Neural cell (in vitro differentiated cells): ENCODE results near the gene DTNBP1. TPM values are rescaled to one million over a fixed set of nuclear protein-coding genes. Genes with fewer than 3 reads are reported as not detected.
A peak's percentile ranks its signal among the peaks of the same experiment; 100 is the strongest.

Experiments
- H2AFZ ChIP-seq: fragments of 200-600, 300-800 bp; sonication (generic), shearing (Covaris generic); 2 replicates; pipeline ENCODE4 v1.6.0; 2014; ENCODE audit warnings: low read depth, mild to moderate bottlenecking, antibody characterized with exemption, low read length, moderate library complexity
- H3F3A ChIP-seq: fragments of 200-600 bp; shearing (Covaris generic); 2 replicates; pipeline ENCODE4 v1.6.1; 2016; ENCODE audit warnings: mild to moderate bottlenecking, moderate library complexity, mixed read lengths, antibody characterized with exemption, low read length; ENCODE audit not compliant: insufficient read depth, poor library complexity, severe bottlenecking
- H3K27ac ChIP-seq: fragments of 200-600, 300-800 bp; sonication (generic), shearing (Covaris generic); 2 replicates; pipeline ENCODE4 v1.5.1; 2014; ENCODE audit warnings: mild to moderate bottlenecking, low read length, moderate library complexity
- H3K27me3 ChIP-seq: fragments of 300-800, 200-600 bp; sonication (generic), shearing (Covaris generic); 2 replicates; pipeline ENCODE4 v1.6.0; 2014; ENCODE audit warnings: mild to moderate bottlenecking, low read depth, low read length, moderate library complexity; ENCODE audit not compliant: insufficient read depth
- H3K36me3 ChIP-seq: fragments of 300-800, 200-600 bp; sonication (generic), shearing (Covaris generic); 2 replicates; pipeline ENCODE4 v1.5.1; 2014; ENCODE audit warnings: mild to moderate bottlenecking, antibody characterized with exemption, low read length, moderate library complexity; ENCODE audit not compliant: insufficient read depth
- H3K4me2 ChIP-seq: fragments of 300-800, 200-600 bp; sonication (generic), shearing (Covaris generic); 2 replicates; pipeline ENCODE4 v1.6.0; 2014; ENCODE audit warnings: mild to moderate bottlenecking, low read length
- H3K4me3 ChIP-seq: fragments of 300-800, 200-600 bp; sonication (generic), shearing (Covaris generic); 2 replicates; pipeline ENCODE4 v1.5.1; 2014; ENCODE audit warnings: mild to moderate bottlenecking, low read length, moderate library complexity
- H3K79me2 ChIP-seq: fragments of 200-600 bp; shearing (Covaris generic); replicated peaks from 2 replicates; pipeline ENCODE4 v1.6.0; 2014; ENCODE audit warnings: mild to moderate bottlenecking, low read length, moderate library complexity; ENCODE audit not compliant: insufficient read depth
- H3K9ac ChIP-seq: fragments of 300-800, 200-600 bp; sonication (generic), shearing (Covaris generic); 2 replicates; pipeline ENCODE4 v1.6.1; 2016; ENCODE audit warnings: mild to moderate bottlenecking, low read length, mixed read lengths
- H3K9me2 ChIP-seq: fragments of 200-600 bp; shearing (Covaris generic); 2 replicates; pipeline ENCODE4 v1.6.1; 2016; ENCODE audit warnings: mild to moderate bottlenecking, low read length, mixed read lengths; ENCODE audit not compliant: insufficient read depth
- H3K9me3 ChIP-seq: fragments of 200-600, 300-800 bp; sonication (generic), shearing (Covaris generic); 2 replicates; pipeline ENCODE4 v1.6.1; 2016; ENCODE audit warnings: mild to moderate bottlenecking, mixed run types, low read length, moderate library complexity, mixed read lengths
- H4K20me1 ChIP-seq: fragments of 200-600 bp; shearing (Covaris generic); 2 replicates; pipeline ENCODE4 v1.6.1; 2016; ENCODE audit warnings: mild to moderate bottlenecking, mixed run types; ENCODE audit not compliant: insufficient read depth
- CTCF ChIP-seq: fragments of 450-650 bp; IDR thresholded peaks from 2 replicates; pipeline ENCODE4 v1.5.1; 2014; ENCODE audit warnings: antibody characterized with exemption, mild to moderate bottlenecking, moderate library complexity; ENCODE audit not compliant: poor library complexity, severe bottlenecking
- EP300 ChIP-seq: fragments of 450-650 bp; conservative IDR thresholded peaks from 2 replicates; pipeline ENCODE4 v1.6.1; 2014; ENCODE audit warnings: antibody characterized with exemption, mild to moderate bottlenecking, moderate library complexity; ENCODE audit not compliant: poor library complexity, severe bottlenecking
- EZH2 ChIP-seq: fragments of 200-600, 300-800 bp; shearing (Covaris generic), sonication (generic); IDR thresholded peaks from 2 replicates; pipeline ENCODE4 v1.6.1; 2014; ENCODE audit warnings: antibody characterized with exemption, low read length, borderline replicate concordance, mild to moderate bottlenecking; ENCODE audit not compliant: insufficient read depth, poor library complexity, severe bottlenecking
- MXI1 ChIP-seq: fragments of 450-650 bp; conservative IDR thresholded peaks from 2 replicates; pipeline ENCODE4 v1.6.1; 2014; ENCODE audit warnings: antibody characterized with exemption, mild to moderate bottlenecking; ENCODE audit not compliant: poor library complexity, severe bottlenecking
- POLR2AphosphoS5 ChIP-seq: IDR thresholded peaks from 2 replicates; pipeline ENCODE4 v1.6.1; 2012
- RAD21 ChIP-seq: fragments of 450-650 bp; conservative IDR thresholded peaks from 2 replicates; pipeline ENCODE4 v1.6.1; 2014; ENCODE audit warnings: antibody characterized with exemption, mild to moderate bottlenecking, moderate library complexity
- REST ChIP-seq: IDR thresholded peaks from 2 replicates; pipeline ENCODE4 v1.6.1; 2012; ENCODE audit warnings: borderline replicate concordance
- SMC3 ChIP-seq: fragments of 450-650 bp; conservative IDR thresholded peaks from 2 replicates; pipeline ENCODE4 v1.6.1; 2014; ENCODE audit warnings: antibody characterized with exemption, mild to moderate bottlenecking, moderate library complexity; ENCODE audit not compliant: poor library complexity
- TAF1 ChIP-seq: IDR thresholded peaks from 2 replicates; pipeline ENCODE4 v1.6.1; 2012; ENCODE audit warnings: low read depth
- polyA plus RNA-seq: library from polyadenylated mRNA; depleted of rRNA; stranded (reverse); fragments of >200 nt; gene quantifications from 2 replicates; pipeline ENCODE4 v1.2.3, GENCODE V29; 2014

DTNBP1 gene
- polyA plus RNA-seq, 1 donor from 2014 or later: 22.6 TPM

- Histone ChIP-seq H3F3A (peaks cover 5% of the 10 kb centered on the region), H3K9me3 (no peaks in the 10 kb centered on the region), H3K4me2 (no peak overlapping the region), H4K20me1 (no peaks in the 10 kb centered on the region), H3K4me3 (peak overlapping the region; percentile 25), H3K27me3 (no peaks in the 10 kb centered on the region), H3K36me3 (no peaks in the 10 kb centered on the region), H3K9ac (no peak overlapping the region), H3K79me2 (peaks cover 44% of the 10 kb centered on the region), H2AFZ (no peak overlapping the region), H3K9me2 (no peaks in the 10 kb centered on the region), H3K27ac (peak overlapping the region; percentile 64)
- TF ChIP-seq RAD21: no peak
- TF ChIP-seq SMC3: no peak
- TF ChIP-seq REST: no peak
- TF ChIP-seq EZH2: no peak
- no peak for TF ChIP-seq TAF1
- TF ChIP-seq CTCF: no peak
- TF ChIP-seq MXI1: no peak
- TF ChIP-seq EP300: no peak
- no peak for TF ChIP-seq POLR2AphosphoS5
Measured at GRCh38 chr6:15484140-15484539, 178.7 kb downstream of the DTNBP1 start.

GRCh38 chr6:15483060-15483459 is 179.8 kb downstream of the DTNBP1 start:
- Histone ChIP-seq H3K4me3 (no peak overlapping the region), H2AFZ (no peak overlapping the region), H3K27me3 (no peaks in the 10 kb centered on the region), H3K9ac (no peak overlapping the region), H3K79me2 (peaks cover 46% of the 10 kb centered on the region), H3F3A (peaks cover 5% of the 10 kb centered on the region), H4K20me1 (no peaks in the 10 kb centered on the region), H3K36me3 (no peaks in the 10 kb centered on the region), H3K27ac (peak overlapping the region; percentile 64), H3K4me2 (no peak overlapping the region), H3K9me2 (no peaks in the 10 kb centered on the region), H3K9me3 (no peaks in the 10 kb centered on the region)
- TF ChIP-seq EZH2 (no peak), REST (no peak), MXI1 (no peak), POLR2AphosphoS5 (no peak), EP300 (no peak), SMC3 (no peak), TAF1 (no peak), CTCF (no peak), RAD21 (no peak)
